Vagina (tissue), 2 donors: ENCODE measurements around the gene INSIG2.

Experiments
- POLR2A ChIP-seq, 2 donors: fragments of 450-650 bp; IDR thresholded peaks; one replicate each; pipeline ENCODE4 v1.6.1; 2017; ENCODE audit warnings: antibody characterized with exemption in 2 of 2, mild to moderate bottlenecking in 2 of 2, moderate library complexity in 2 of 2
- TF ChIP-seq, protein P1 (sequence below), 3 experiments: fragments of 450-650 bp in 2 of 3; fragments of 200-600 bp in 1 of 3; sonication (generic) in 1 of 3; IDR thresholded peaks; one replicate each; pipeline ENCODE4 v1.5.1; 2017 to 2019; ENCODE audit warnings: antibody characterized with exemption in 3 of 3, mild to moderate bottlenecking in 2 of 3, moderate library complexity in 2 of 3

DNA sequence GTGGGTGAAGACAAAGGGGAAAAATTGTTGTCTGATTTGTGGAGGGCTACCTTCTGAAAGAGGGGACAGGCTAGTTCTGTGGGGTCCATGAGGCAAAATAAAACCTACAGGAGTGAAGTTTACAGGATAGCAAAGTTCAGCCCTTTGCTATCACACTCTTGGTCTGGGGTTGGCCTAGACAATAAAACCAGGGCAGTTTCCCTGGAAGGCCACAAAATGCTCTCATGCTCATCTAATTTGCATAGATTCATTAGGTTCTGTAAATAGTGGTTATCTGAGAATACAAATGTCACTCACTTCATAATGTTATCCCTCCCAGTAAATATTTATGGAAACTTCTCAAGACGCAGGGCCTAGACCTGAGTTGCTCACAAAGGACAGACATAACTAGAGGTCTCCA lies 63.6 kb downstream of the INSIG2 start:
- no peak for TF ChIP-seq POLR2A (IDR thresholded peaks at IDR 0.05)
- TF ChIP-seq, protein P1, sequence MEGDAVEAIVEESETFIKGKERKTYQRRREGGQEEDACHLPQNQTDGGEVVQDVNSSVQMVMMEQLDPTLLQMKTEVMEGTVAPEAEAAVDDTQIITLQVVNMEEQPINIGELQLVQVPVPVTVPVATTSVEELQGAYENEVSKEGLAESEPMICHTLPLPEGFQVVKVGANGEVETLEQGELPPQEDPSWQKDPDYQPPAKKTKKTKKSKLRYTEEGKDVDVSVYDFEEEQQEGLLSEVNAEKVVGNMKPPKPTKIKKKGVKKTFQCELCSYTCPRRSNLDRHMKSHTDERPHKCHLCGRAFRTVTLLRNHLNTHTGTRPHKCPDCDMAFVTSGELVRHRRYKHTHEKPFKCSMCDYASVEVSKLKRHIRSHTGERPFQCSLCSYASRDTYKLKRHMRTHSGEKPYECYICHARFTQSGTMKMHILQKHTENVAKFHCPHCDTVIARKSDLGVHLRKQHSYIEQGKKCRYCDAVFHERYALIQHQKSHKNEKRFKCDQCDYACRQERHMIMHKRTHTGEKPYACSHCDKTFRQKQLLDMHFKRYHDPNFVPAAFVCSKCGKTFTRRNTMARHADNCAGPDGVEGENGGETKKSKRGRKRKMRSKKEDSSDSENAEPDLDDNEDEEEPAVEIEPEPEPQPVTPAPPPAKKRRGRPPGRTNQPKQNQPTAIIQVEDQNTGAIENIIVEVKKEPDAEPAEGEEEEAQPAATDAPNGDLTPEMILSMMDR (IDR thresholded peaks at IDR 0.05) = no peak
